Endometrial microvascular endothelial cells (primary cell): ENCODE data around the gene SUFU. TPM values are rescaled to one million over a fixed set of nuclear protein-coding genes. Genes with fewer than 3 reads are reported as not detected.

ENCODE experiments used
- in situ Hi-C: cut with HindIII; loops from 2 replicates; pipeline ENCODE4 v1.10.0; 2017; ENCODE audit warnings: low sequenced_read_pairs, low pct_unique_long_range_greater_than_20kb; ENCODE audit errors: inconsistent ontology term
- total RNA-seq: library from RNA; depleted of rRNA; stranded (reverse); fragments of >200 nt; gene quantifications from one replicate; pipeline ENCODE4 v1.2.3, GENCODE V29; 2015; ENCODE audit errors: inconsistent ontology term

SUFU gene
- total RNA-seq, 1 donor from 2014 or later, result 7.6 TPM

DNA sequence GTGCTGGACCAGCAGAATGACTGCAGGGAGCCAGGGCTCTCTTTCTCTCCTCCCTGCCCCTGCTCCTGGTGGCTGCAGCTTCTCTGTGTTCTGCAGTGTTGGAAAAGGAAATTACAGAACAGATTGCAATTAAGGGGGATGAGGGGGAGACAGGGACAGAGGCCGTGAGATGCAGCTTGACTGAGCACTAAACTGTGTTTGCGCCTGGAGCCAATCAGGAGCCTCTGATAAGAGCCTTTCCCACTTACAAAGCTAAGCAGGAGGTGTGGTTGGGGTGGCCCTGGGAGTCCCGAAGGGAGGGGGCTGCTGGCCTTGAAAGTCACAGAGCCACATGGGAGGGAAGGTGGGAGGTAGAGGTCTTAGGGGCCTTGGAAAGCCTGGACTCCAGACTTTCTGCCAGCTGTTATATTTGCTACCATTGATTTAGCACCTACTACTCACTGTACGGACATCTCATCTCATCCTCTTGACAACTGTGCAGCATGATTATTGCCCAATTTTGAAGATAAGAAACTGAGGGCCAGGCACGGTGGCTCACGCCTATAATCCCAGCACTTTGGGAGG, 167.2 kb downstream of the SUFU start:
- in situ Hi-C loops, result no loop called here

DNA sequence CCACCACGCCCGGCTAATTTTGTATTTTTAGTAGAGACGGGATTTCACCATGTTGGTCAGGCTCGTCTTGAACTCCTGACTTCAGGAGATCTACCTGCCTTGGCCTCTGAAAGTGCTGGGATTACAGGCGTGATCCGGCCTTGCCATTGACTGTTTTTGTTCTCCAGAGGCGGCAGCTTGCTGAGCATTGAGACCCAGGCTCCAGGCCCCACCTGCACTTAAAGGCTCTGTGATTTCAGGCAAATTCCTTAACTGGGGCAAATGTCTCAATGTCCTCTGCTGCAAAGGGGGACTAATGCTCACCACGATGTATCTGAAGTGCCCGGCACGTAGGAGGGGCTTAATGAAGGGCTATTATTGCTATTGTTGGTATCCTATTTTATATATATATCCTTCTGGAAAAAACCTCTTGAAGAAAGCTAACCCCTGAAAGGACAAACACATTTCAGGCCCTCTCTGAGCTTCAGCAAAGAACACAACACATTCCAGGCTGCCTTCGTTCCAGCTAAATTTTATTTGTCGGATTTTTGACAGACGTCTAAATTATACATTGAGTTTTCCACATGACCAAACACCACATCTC, 169.6 kb downstream of the SUFU start:
- in situ Hi-C loops, result no loop called here

DNA sequence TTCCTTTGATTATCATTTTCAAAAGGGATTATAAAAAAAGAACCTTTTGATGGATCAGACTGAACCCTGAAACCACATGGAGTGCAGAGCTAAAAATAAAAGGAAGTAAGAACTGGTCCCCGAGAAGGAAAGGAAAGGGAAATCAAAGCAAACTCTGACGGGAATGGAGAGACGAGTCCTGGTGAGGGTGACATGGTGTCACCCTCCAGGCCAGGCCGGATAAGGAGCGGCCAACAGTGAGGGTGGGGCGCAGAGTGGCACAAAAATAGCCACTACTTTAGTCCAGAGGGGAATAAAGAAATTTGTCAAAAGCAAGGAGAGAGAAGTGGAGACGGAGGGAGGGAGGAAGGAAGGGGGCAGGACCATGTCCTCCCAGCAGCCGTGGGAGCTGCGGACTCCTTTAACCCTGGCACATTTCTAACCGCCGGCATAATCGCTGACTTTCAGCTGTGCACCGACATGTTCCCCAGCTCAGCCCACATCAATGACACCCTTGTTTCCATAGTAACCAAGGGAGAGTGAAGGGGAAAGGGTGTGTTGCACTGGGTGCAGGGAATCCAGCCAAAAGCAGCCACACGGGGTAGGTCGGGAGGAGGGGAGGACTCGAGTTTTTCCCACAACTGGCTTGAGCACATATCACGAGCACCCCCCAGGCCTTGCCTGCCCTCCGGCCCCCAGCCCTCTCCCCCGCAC, 170.2 kb downstream of the SUFU start:
- in situ Hi-C loops, result no loop called here

DNA sequence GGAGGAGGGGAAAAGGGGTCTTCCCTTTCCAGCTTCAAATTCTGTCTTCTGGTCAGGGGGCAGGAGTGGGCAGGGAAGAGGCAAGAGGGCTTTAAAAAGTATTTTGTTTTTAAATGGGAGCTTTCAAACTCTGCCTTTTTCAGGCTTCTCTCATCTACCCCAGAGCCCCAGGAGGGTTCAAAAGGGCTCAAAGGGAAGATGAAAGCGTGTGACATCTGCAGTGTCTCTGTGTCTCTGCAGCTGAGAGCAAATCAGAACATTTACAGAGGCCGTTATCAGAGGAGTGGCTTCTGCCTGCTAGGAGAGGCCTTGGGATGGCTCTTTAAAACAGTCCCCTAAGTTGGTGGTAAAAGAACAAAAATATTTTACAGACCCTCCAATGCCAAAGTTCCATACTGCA, 170.8 kb downstream of the SUFU start:
- in situ Hi-C loops, result no loop called here

DNA sequence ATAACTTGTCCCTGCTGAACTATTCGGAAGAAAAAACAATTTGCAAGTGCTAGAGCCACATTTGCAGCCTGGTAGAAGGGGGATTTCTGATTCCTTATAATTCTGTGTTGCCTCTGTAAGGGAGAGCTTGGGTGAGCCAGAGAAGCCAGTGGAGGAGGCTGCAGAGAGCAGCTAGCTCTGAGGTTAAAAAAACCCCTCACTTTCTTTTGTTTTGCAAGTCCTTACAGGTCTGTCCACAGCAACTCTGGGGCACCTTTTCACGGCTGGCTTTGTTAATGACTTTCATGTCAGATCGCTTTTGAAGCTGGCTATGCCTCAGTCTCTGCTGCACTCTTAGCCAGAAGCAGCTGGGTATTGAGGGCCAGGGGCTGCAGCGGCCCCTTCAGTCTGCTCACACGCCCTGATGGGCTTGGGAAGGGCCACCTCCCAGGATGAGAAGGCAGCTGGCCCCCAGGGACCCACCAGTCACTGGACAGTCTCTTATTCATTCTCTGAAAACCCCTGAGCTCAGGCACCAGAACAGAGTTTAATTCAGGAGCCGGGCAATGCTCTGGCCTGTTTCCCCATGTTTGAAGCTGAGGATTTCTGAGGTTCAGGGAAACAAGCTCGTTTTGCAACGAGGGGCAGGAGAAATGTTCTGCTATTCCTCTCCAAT, 171.4 kb downstream of the SUFU start:
- in situ Hi-C loops, result no loop called here

DNA sequence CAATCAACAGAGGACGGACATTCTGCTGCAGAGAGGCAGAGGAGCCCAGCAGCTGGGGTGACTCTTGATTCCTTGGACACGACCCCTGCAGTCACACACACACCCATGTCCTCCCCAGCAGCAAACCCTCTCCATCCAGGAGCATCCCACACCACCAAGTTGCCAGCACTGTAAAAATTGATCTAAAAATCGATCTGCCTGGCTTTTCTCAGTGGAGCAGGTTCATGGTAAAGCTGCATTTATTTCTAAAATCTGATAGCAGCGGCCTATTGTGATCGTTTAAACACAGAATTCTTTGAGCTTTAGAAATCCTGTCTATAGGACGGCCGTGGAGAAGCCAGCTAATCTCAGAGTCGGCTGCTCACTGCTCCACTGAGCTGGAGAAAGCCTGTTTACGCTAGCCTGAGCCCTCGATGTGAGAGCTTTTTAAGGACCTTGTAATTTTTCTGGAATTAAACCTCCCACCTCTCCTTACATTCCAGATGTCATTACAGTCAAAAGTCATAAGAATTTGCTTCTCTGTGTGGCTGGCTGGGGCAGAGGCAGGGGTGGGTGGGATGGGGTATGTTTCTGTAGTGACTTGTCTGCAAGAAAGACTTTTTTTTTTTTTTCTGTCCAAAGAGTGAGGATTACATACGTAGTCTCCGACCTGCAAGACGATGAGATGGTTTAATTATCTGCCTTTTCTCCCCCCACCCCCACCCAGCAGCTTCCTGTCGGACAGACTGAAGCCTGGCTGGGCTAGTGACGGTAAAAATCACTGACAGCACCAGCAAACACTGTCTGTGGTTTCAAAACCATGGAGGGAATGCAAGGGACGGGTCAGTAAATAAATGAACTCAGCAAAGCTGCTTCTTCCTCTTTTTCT, 172.1 kb downstream of the SUFU start:
- in situ Hi-C loops, result no loop called here

DNA sequence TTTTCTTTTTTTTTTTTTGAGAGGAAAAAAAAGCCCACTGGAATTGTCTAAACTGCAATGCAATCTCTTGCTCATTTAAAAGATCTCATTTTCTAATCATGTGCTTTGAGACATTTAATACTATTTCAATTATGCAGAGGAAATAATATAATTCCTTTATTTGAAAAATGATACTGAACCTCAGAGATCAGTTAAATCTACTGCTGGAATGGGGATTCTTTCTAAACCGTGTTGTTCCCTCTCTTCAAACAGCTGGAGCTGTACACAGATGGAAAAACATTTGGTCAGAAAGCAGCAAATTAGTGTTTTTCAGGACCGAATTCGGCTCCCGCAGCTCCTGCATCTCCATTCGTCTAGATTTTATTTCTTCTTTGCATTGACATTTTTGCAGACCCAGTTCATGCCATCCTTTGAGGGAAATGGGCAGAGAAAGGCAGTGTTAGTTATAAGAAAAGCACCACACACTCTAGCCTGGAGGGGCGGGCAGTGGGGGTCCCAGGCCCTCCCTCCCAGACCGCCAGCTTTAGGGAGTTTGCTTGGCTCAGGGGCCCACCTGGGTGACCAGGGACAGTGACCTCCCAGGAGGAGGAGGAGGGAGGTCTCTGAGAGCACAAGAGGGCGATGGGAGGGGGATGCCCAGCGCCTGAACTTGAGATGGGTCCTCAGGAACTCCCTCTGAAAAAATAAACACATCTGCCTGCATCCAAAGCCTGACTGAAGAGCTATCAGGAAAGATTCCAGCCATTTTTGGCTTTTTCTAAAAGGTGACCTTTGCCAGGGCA, 173.0 kb downstream of the SUFU start:
- in situ Hi-C loops, result no loop called here

DNA sequence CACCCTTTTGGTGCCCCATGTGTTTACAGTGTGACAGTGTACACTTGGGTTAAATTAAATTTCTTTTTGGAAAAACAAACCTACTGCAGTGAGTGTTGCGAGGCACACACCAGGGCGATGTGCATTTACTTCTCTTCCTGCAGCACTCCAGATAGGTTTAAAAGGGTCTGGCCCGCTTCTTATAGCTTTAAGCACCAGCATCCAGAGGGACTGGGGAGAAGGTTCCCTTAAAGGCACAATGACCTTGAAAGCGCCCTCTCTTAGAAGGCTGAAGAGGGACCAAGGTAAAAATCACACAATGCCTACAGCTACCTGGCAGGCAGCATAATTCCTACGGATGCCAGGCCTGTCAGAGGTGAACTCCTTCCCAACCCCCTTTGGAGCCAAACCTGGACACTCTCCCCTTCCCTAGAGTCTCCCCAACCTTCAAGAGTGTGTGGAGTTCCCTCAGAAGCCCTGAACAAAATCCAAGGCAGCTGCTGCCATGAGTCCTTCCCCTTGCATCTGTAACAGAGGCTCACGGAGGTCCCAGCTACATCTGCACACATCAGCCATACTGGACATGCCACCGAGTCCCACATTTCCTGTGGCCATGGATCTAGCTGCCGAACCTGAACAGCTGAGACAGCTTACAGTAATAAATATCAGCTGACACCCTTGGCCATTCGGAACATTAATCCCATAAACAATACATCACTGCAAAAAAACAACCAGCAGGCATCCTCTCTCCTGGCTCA, 173.7 kb downstream of the SUFU start:
- in situ Hi-C loops, result no loop called here

DNA sequence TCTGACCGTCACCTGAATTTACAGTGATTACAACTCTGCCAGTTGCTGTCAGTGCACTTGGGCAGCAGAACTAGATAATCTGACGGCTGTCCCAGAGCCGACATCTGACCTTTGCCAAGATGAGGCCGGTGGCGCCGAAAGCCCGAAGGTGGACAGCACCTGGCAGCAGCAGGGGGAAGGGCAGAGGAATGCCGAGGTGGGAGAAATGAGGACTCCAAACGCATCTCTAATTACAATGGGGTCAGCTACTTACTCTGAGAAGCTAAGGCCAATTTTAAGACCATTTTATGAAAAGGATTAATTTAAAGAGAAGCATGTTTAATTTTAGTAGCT, 174.3 kb downstream of the SUFU start:
- in situ Hi-C loops, result no loop called here

DNA sequence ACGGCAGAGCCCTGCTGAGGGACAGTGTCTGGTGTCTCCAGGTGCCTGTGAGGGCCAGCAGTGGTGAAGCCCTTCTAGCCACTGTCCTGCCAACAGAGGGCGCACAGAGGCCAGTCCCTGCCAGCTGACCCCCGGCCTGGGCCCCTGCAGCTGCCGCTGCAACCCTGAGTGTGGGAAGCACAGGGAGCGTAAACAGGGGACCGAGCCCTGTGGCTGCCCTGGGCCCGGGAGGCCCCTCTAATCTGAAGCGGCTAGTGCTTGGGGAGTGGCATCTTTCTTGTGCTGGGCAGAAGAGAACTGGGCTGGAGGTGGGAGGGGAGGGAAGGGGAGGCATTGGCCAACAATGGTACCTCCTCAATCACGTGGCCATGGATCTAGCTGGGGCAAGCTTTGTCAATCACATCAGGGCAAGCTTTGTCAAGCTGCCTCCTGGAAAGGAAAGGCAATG, 175.1 kb downstream of the SUFU start:
- in situ Hi-C loops, result no loop called here

DNA sequence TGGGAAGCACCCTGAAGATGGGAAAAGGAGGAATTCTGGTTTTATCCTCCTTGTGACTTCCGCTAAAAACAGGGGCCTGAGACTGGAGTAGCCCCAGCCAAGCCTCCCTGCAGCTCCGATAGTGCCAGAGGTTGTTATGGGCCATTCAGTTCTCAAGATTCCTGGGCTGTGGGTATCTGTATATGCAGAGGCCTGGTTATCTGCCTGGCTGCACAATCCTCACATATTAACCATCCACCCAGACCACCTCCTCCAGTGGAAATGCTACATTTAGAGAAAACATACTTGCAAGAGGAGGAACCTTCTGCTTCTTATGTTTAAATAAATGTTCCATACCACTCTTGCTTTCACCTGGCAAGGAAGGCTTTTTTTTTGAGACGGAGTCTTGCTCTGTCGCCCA, 175.8 kb downstream of the SUFU start:
- in situ Hi-C loops, result no loop called here

DNA sequence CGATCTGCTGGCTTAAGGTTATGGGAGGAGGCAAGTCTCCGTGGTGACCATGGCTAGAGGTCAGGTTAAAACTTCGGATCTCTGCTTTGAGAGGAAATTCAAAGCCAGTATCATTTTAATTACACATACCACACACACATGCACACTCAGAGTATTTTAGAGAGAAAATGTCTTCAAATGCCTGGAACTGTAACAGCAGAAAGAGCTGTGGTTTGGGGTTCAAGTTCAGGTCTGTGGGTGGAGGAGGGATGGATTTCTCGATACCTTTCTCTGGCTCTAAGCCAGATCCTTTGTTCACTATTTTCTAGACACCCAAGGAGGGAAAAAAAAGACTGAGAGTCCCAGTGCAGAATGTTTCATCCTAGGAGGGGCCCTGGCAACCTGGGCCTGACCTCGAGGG, 177.9 kb downstream of the SUFU start:
- in situ Hi-C loops, result no loop called here

DNA sequence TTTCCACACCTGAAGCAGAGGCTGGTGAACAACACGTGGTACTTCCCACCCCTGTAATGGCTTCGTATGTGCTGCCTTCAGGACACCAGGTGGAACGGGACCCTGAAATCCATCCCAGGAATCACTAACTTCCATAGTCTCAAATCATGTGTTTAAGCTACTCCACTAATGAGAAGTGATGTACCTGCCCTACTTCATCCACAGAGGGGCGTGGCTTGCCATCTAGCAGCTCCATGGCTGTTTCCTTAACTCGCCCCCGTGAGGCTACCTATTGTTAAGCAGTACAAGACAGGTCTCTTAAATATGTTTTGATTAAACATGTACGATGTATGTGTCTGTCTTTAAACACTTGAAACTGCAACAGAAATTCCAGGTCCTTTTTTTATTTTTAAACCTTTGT, 178.6 kb downstream of the SUFU start:
- in situ Hi-C loops, result no loop called here

DNA sequence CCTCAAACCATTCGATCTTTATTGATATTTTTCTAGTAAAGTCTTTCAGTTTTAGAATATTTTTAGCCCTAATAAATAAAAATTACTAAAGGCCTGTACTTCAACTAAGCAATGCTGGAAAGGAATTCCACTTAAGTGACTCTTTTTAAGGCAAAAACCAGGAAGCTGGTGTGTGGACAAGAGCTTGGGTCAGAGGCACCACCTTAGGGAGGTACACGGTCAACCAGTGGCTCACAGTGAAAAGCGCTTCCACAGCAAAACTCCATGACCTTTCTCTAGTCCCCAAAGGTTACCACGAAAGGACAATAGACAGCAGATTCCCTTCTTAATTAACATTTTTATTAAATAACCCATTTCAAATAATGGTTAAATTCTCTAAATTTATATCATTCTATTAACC, 179.2 kb downstream of the SUFU start:
- in situ Hi-C loops, result no loop called here
